GM18909 (cell line): ENCODE data around the gene POLL.

ENCODE experiments used
- ATAC-seq: cut with Tn5 transposase; IDR thresholded peaks from one replicate; pipeline ENCODE4 v1.9.1; 2021; ENCODE audit warnings: mild to moderate bottlenecking; ENCODE audit not compliant: unreplicated experiment, poor library complexity

Gene POLL

GRCh38 chr10:101562231-101562630, 25.8 kb downstream of the POLL start:
- no peak for ATAC-seq

GRCh38 chr10:101561068-101561915, 26.8 kb downstream of the POLL start:
- ATAC-seq, result no peak

GRCh38 chr10:101560298-101561067, 27.6 kb downstream of the POLL start:
- ATAC-seq, result no peak

GRCh38 chr10:101559596-101560297, 28.3 kb downstream of the POLL start:
- ATAC-seq, result no peak

- ATAC-seq, result no peak
These were observed 29.1 kb downstream of the POLL start for GRCh38 chr10:101558671-101559595.

- ATAC-seq, result no peak
These were observed 29.9 kb downstream of the POLL start for GRCh38 chr10:101558204-101558603.

GRCh38 chr10:101557541-101557940, 30.5 kb downstream of the POLL start:
- no peak for ATAC-seq

- ATAC-seq, result no peak
These were observed 35.6 kb downstream of the POLL start for GRCh38 chr10:101552442-101552841.

GRCh38 chr10:101550965-101551364, 37.1 kb downstream of the POLL start:
- no peak for ATAC-seq

- ATAC-seq, result no peak
These were observed 42.2 kb downstream of the POLL start for GRCh38 chr10:101545898-101546297.

GRCh38 chr10:101538446-101538845, 49.6 kb downstream of the POLL start:
- ATAC-seq, result no peak

- no peak for ATAC-seq
These were observed 51.3 kb downstream of the POLL start for GRCh38 chr10:101536800-101537199.

GRCh38 chr10:101535949-101536348, 52.1 kb downstream of the POLL start:
- no peak for ATAC-seq

GRCh38 chr10:101529725-101530553, 58.1 kb downstream of the POLL start:
- ATAC-seq, result no peak

GRCh38 chr10:101529207-101529606, 58.9 kb downstream of the POLL start:
- ATAC-seq, result no peak
